Measurements from ENCODE around the gene MAP1A.

DNA sequence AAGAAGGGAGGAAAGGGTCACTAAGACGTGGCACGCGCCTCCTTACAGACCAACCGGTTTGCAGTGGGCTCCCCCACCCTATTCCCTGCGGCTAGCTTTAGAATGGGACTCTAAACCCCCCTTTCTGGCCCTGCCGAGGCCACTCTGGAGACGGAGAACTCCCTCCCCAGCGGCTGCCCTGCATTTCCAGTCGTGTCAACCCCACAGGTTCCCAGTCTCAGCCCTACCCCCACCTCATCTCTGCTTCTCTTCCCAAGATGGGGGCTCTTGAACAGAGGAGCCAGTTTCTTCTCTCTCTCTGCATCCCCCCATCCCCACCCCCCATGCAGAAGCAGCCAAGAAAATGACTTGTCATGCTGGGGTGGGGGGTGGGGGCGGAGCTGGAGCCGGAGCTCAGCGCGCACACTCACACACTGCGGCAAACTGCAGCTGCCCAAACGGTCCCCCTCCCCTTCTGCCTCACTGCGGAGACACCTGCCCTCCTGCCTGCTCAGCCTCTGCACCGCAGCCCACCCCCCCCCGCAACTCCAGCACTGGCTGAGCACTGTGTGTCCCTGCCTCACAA, 871 bp downstream of the MAP1A start:
- TF ChIP-seq, protein P1, sequence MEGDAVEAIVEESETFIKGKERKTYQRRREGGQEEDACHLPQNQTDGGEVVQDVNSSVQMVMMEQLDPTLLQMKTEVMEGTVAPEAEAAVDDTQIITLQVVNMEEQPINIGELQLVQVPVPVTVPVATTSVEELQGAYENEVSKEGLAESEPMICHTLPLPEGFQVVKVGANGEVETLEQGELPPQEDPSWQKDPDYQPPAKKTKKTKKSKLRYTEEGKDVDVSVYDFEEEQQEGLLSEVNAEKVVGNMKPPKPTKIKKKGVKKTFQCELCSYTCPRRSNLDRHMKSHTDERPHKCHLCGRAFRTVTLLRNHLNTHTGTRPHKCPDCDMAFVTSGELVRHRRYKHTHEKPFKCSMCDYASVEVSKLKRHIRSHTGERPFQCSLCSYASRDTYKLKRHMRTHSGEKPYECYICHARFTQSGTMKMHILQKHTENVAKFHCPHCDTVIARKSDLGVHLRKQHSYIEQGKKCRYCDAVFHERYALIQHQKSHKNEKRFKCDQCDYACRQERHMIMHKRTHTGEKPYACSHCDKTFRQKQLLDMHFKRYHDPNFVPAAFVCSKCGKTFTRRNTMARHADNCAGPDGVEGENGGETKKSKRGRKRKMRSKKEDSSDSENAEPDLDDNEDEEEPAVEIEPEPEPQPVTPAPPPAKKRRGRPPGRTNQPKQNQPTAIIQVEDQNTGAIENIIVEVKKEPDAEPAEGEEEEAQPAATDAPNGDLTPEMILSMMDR (conservative IDR thresholded peaks at IDR 0.05; ENCODE audit: low read depth in 2 of 2) = no peak
- TF ChIP-seq, protein P2, sequence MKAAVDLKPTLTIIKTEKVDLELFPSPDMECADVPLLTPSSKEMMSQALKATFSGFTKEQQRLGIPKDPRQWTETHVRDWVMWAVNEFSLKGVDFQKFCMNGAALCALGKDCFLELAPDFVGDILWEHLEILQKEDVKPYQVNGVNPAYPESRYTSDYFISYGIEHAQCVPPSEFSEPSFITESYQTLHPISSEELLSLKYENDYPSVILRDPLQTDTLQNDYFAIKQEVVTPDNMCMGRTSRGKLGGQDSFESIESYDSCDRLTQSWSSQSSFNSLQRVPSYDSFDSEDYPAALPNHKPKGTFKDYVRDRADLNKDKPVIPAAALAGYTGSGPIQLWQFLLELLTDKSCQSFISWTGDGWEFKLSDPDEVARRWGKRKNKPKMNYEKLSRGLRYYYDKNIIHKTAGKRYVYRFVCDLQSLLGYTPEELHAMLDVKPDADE (IDR thresholded peaks at IDR 0.05) = no peak
- TF ChIP-seq, protein P3, sequence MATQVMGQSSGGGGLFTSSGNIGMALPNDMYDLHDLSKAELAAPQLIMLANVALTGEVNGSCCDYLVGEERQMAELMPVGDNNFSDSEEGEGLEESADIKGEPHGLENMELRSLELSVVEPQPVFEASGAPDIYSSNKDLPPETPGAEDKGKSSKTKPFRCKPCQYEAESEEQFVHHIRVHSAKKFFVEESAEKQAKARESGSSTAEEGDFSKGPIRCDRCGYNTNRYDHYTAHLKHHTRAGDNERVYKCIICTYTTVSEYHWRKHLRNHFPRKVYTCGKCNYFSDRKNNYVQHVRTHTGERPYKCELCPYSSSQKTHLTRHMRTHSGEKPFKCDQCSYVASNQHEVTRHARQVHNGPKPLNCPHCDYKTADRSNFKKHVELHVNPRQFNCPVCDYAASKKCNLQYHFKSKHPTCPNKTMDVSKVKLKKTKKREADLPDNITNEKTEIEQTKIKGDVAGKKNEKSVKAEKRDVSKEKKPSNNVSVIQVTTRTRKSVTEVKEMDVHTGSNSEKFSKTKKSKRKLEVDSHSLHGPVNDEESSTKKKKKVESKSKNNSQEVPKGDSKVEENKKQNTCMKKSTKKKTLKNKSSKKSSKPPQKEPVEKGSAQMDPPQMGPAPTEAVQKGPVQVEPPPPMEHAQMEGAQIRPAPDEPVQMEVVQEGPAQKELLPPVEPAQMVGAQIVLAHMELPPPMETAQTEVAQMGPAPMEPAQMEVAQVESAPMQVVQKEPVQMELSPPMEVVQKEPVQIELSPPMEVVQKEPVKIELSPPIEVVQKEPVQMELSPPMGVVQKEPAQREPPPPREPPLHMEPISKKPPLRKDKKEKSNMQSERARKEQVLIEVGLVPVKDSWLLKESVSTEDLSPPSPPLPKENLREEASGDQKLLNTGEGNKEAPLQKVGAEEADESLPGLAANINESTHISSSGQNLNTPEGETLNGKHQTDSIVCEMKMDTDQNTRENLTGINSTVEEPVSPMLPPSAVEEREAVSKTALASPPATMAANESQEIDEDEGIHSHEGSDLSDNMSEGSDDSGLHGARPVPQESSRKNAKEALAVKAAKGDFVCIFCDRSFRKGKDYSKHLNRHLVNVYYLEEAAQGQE (IDR thresholded peaks at IDR 0.05; ENCODE audit: unreplicated experiment) = no peak
- TF ChIP-seq EZH2phosphoT487 (IDR thresholded peaks at IDR 0.05; ENCODE audit: unreplicated experiment) = no peak
- TF ChIP-seq POLR2AphosphoS5 (IDR thresholded peaks at IDR 0.05; ENCODE audit: low read depth) = no peak
- no peak for TF ChIP-seq EZH2 (IDR thresholded peaks at IDR 0.05; ENCODE audit: low read depth, unreplicated experiment)
